Ishikawa (cell line): ENCODE data around the gene MAP3K13.

ENCODE experiments used
- EGR1 ChIP-seq: IDR thresholded peaks from 2 replicates; pipeline ENCODE4 v1.6.1; 2012
- EP300 ChIP-seq: IDR thresholded peaks from 2 replicates; pipeline ENCODE4 v1.6.1; 2012; ENCODE audit warnings: borderline replicate concordance
- FOXM1 ChIP-seq: IDR thresholded peaks from 2 replicates; pipeline ENCODE4 v1.6.1; 2012; ENCODE audit warnings: low read depth, borderline replicate concordance
- RAD21 ChIP-seq: IDR thresholded peaks from 2 replicates; pipeline ENCODE4 v1.6.1; 2012; ENCODE audit warnings: low read depth
- TAF1 ChIP-seq: IDR thresholded peaks from 2 replicates; pipeline ENCODE4 v1.6.1; 2012; ENCODE audit warnings: low read depth, mild to moderate bottlenecking
- TEAD4 ChIP-seq: IDR thresholded peaks from 2 replicates; pipeline ENCODE4 v1.6.1; 2012
- YY1 ChIP-seq: IDR thresholded peaks from 2 replicates; pipeline ENCODE4 v1.6.1; 2012; ENCODE audit warnings: low read depth
- ZBTB7A ChIP-seq: IDR thresholded peaks from 2 replicates; pipeline ENCODE4 v1.6.1; 2012; ENCODE audit warnings: low read depth
- TF ChIP-seq, protein P1 (sequence below): IDR thresholded peaks from 2 replicates; pipeline ENCODE4 v1.6.1; 2012; ENCODE audit warnings: low read depth, mild to moderate bottlenecking
- TF ChIP-seq, protein P2 (sequence below): IDR thresholded peaks from 2 replicates; pipeline ENCODE4 v1.6.1; 2012

DNA sequence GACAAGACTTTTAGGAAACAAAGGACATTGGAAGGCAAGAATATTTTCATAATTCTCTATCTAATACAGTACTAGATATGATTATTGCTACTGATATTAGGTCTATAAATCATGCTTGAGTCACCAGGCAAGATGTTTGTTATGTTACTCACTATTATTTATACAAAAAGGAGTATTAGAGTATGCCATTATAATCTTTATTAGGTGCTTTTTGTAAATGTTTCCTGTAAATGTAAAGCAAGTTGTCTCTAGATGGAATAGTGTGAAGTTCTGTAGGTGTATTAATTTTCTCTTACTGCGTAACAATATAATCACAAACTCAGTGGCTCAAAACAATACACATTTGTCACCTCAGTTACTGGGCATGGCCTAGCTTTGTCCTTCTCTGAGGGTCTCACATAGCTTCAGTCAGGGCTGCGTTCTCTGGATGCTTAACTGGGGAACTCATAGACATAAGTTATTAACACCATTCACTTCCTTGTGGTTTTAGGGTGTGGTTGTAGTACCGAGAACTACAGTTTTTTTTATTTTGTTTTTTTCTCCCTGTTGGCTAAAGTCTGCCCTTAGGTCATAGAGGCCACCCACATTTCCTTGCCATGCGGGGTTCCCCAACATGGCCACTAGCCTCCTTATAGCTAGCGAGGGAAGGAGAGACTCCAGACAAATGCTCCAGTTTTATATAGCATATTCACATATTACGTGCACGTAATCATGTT is 20.3 kb upstream of the MAP3K13 start:
- TF ChIP-seq YY1 (no peak), RAD21 (no peak), EGR1 (no peak), TAF1 (no peak), TEAD4 (no peak), EP300 (no peak), FOXM1 (no peak), ZBTB7A (no peak)
- TF ChIP-seq, protein P1, sequence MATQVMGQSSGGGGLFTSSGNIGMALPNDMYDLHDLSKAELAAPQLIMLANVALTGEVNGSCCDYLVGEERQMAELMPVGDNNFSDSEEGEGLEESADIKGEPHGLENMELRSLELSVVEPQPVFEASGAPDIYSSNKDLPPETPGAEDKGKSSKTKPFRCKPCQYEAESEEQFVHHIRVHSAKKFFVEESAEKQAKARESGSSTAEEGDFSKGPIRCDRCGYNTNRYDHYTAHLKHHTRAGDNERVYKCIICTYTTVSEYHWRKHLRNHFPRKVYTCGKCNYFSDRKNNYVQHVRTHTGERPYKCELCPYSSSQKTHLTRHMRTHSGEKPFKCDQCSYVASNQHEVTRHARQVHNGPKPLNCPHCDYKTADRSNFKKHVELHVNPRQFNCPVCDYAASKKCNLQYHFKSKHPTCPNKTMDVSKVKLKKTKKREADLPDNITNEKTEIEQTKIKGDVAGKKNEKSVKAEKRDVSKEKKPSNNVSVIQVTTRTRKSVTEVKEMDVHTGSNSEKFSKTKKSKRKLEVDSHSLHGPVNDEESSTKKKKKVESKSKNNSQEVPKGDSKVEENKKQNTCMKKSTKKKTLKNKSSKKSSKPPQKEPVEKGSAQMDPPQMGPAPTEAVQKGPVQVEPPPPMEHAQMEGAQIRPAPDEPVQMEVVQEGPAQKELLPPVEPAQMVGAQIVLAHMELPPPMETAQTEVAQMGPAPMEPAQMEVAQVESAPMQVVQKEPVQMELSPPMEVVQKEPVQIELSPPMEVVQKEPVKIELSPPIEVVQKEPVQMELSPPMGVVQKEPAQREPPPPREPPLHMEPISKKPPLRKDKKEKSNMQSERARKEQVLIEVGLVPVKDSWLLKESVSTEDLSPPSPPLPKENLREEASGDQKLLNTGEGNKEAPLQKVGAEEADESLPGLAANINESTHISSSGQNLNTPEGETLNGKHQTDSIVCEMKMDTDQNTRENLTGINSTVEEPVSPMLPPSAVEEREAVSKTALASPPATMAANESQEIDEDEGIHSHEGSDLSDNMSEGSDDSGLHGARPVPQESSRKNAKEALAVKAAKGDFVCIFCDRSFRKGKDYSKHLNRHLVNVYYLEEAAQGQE = no peak
- TF ChIP-seq, protein P2, sequence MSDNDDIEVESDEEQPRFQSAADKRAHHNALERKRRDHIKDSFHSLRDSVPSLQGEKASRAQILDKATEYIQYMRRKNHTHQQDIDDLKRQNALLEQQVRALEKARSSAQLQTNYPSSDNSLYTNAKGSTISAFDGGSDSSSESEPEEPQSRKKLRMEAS = no peak
